HG02970 (cell line): ENCODE results near the gene ENDOG.
"Not testable (repeated sequence)": the region's sequence is repeated elsewhere in the genome, so short reads cannot be mapped to it uniquely, and the experiment has no call there.

Experiments used
- ATAC-seq: cut with Tn5 transposase; IDR thresholded peaks from one replicate; pipeline ENCODE4 v1.9.1; 2021; ENCODE audit warnings: mild to moderate bottlenecking, moderate library complexity, moderate number of reproducible peaks; ENCODE audit not compliant: unreplicated experiment, low FRiP score

ENDOG gene

GRCh38 chr9:128818099-128818838 is at the start of gene ENDOG:
ENDOG (plus strand) TSS chr9:128818500; CDS start chr9:128818685, 185 bp downstream.
- peak; percentile 89 for ATAC-seq

- no peak for ATAC-seq
These were observed 49.7 kb upstream of the ENDOG start for GRCh38 chr9:128768606-128769005.

- ATAC-seq = no peak
These were observed 47.8 kb upstream of the ENDOG start for GRCh38 chr9:128770286-128771030.

GRCh38 chr9:128771094-128771721 is 47.1 kb upstream of the ENDOG start:
- ATAC-seq = no peak

- ATAC-seq = peak; percentile 94
These were observed 46.4 kb upstream of the ENDOG start, which contains the start of gene ZER1 for GRCh38 chr9:128771745-128772519. ZER1 (minus strand) TSS chr9:128771927; CDS start chr9:128755565, 16,362 bp downstream.

- no peak for ATAC-seq
These were observed 45.3 kb upstream of the ENDOG start for GRCh38 chr9:128773049-128773448.

- no peak for ATAC-seq
These were observed 43.5 kb upstream of the ENDOG start for GRCh38 chr9:128774804-128775203.

- ATAC-seq = not testable (repeated sequence)
These were observed 38.2 kb upstream of the ENDOG start for GRCh38 chr9:128780093-128780492.

- no peak for ATAC-seq
These were observed 36.9 kb upstream of the ENDOG start for GRCh38 chr9:128781187-128782070.

- no peak for ATAC-seq
These were observed 35.6 kb upstream of the ENDOG start for GRCh38 chr9:128782669-128783068.

- ATAC-seq = no peak
These were observed 32.9 kb upstream of the ENDOG start for GRCh38 chr9:128785427-128785826.

GRCh38 chr9:128786681-128787601 is 31.4 kb upstream of the ENDOG start, which contains the start of gene TBC1D13:
TBC1D13 (plus strand) TSS chr9:128787253; CDS start chr9:128787354, 101 bp downstream.
- peak; percentile 88 for ATAC-seq

- ATAC-seq = no peak
These were observed 30.6 kb upstream of the ENDOG start for GRCh38 chr9:128787659-128788058.

GRCh38 chr9:128788445-128788844 is 29.9 kb upstream of the ENDOG start:
- no peak for ATAC-seq

- ATAC-seq = no peak
These were observed 27.8 kb upstream of the ENDOG start for GRCh38 chr9:128790536-128790935.

- ATAC-seq = no peak
These were observed 26.2 kb upstream of the ENDOG start for GRCh38 chr9:128792134-128792533.

GRCh38 chr9:128792978-128793686 is 25.2 kb upstream of the ENDOG start:
- ATAC-seq = no peak

- not testable (repeated sequence) for ATAC-seq
These were observed 23.3 kb upstream of the ENDOG start for GRCh38 chr9:128794961-128795360.
